ENCODE measurements around the gene VRK3. TPM values are rescaled to one million over a fixed set of nuclear protein-coding genes. Genes with fewer than 3 reads are reported as not detected.
A peak's percentile ranks its signal among the peaks of the same experiment; 100 is the strongest.

The VRK3 gene
- total and polyA plus RNA-seq, 12 donors = 15.1 to 34.9 (median 23.6) TPM

GRCh38 chr19:50030937-50031336 lies 5.8 kb upstream of the VRK3 start:
- no peak for ATAC-seq
- peaks cover 0 to 67% (median 25%) of the 10 kb centered on the region in 9 donors for H3K36me3 ChIP-seq
- 87 to 92% methylated on average over 11 of the region's 11 CpGs for WGBS, 2 donors

GRCh38 chr19:50030225-50030624 lies 5.1 kb upstream of the VRK3 start:
- peaks cover 0 to 18% (median 15%) of the 10 kb centered on the region in 9 donors for H3K4me1 ChIP-seq
- WGBS, 2 donors = 77 to 94% methylated on average over 6 of the region's 6 CpGs
- intact Hi-C loops (cut with DNase I) = no loop called here
- no peaks in the 10 kb centered on the region for H3K9me3 ChIP-seq
- no peak overlapping the region for H3K27ac ChIP-seq
- DNase-seq = no peak
- ATAC-seq = no peak
- H3K27me3 ChIP-seq = no peaks in the 10 kb centered on the region
- H3K36me3 ChIP-seq = peaks cover 0 to 62% (median 25%) of the 10 kb centered on the region in 9 donors
- no peak overlapping the region for H3K4me3 ChIP-seq
- TF ChIP-seq, protein P1, sequence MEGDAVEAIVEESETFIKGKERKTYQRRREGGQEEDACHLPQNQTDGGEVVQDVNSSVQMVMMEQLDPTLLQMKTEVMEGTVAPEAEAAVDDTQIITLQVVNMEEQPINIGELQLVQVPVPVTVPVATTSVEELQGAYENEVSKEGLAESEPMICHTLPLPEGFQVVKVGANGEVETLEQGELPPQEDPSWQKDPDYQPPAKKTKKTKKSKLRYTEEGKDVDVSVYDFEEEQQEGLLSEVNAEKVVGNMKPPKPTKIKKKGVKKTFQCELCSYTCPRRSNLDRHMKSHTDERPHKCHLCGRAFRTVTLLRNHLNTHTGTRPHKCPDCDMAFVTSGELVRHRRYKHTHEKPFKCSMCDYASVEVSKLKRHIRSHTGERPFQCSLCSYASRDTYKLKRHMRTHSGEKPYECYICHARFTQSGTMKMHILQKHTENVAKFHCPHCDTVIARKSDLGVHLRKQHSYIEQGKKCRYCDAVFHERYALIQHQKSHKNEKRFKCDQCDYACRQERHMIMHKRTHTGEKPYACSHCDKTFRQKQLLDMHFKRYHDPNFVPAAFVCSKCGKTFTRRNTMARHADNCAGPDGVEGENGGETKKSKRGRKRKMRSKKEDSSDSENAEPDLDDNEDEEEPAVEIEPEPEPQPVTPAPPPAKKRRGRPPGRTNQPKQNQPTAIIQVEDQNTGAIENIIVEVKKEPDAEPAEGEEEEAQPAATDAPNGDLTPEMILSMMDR (IDR thresholded peaks at IDR 0.05) = no peak

More at GRCh38 chr19:50030937-50031336, 5.8 kb upstream of the VRK3 start:
- Histone ChIP-seq H3K9me3 (no peaks in the 10 kb centered on the region), H3K27me3 (no peaks in the 10 kb centered on the region), H3K4me3 (no peak overlapping the region), H3K27ac (no peak overlapping the region), H3K4me1 (peaks cover 0 to 18% (median 15%) of the 10 kb centered on the region in 9 donors)
- TF ChIP-seq, protein P1 (IDR thresholded peaks at IDR 0.05) = no peak
- no peak for DNase-seq
- intact Hi-C loops (cut with DNase I) = no loop called here

DNA sequence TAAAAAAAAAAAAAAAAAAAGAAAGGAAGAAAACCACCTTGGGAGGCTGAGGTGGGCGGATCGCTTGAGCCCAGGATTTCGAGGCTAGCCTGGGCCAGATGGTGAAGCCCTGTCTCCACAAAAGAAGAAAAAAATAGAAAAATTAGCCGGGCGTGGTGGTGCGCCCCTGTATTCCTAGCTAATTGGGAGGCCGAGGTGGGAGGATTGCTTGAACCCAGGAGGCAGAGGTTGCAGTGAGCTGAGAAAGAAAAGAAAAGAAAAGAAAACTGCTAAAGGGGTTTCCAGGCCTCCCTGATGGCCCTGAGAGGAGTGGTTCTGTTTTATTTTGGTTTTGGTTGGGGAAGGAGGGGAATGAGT lies 1.4 kb upstream of the VRK3 start:
- peaks cover 5 to 43% (median 28%) of the 10 kb centered on the region in 9 donors for H3K4me1 ChIP-seq
- no peaks in the 10 kb centered on the region for H3K27me3 ChIP-seq
- H3K4me3 ChIP-seq = peak overlapping the region in 9 of 10 donors; percentile 69 to 99 (median 90)
- TF ChIP-seq, protein P1 (IDR thresholded peaks at IDR 0.05) = no peak
- intact Hi-C loops (cut with DNase I) = no loop called here
- H3K36me3 ChIP-seq = peaks cover 0 to 31% (median 7%) of the 10 kb centered on the region in 9 donors
- peak overlapping the region in 1 of 10 donors; percentile 96 for H3K27ac ChIP-seq
- no peak for DNase-seq
- 82 to 90% methylated on average over 7 of the region's 7 CpGs for WGBS, 2 donors
- no peak for ATAC-seq
- H3K9me3 ChIP-seq = no peaks in the 10 kb centered on the region

DNA sequence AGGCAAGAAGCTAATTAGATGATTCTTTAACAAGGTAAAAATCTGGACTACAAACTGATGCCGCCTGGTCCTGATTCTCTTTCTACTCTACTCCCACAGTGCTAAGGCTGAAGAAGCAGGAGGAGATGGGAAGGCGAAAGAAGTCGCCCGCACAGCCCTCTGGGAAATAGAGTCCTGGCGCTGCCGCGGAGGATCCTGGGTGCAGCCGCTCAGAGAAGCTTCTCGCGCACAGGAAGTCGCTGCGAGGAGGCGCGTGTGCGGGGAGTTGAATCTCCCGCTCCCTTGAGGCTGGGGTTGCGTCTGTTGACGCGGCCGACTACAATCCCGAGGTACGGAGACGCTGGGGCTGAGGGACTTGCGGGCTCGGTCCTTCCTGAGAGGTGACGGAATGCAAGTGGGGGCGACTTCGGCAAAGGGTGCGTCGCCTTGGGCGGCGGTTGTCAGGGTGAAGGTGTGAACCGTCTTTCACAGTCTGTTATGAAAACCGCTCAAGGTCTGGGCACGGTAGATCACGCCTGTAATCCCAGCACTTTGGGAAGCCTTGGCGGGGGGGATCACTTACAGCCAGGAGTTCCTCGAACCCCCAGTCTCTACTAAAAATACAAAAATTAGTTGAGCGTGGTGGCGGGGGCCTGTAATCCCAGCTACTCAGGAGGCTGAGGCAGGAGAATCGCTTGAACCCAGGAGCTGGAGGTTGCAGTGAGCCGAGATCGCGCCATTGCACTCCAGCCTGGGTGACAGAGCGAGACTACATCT lies 800 bp upstream of the VRK3 start, which contains the start of gene ZNF473:
Gene ZNF473 (plus strand): TSS at position 212 of the 756 bp plus-strand sequence. CDS start 5,078 bp downstream, outside the sequence.
- no peaks in the 10 kb centered on the region for H3K9me3 ChIP-seq
- TF ChIP-seq, protein P1 (IDR thresholded peaks at IDR 0.05) = no peak
- ATAC-seq (peak; percentile 89 to 94 (median 92)), DNase-seq (peak; percentile 93 to 95)
- 10 to 11% methylated on average over 45 of the region's 45 CpGs for WGBS, 2 donors
- peak within 1 kb of the TSS; percentile 70 to 96 (median 94) for H3K27ac ChIP-seq
- intact Hi-C loops (cut with DNase I) = no loop called here
- no peaks in the 10 kb centered on the region for H3K27me3 ChIP-seq
- H3K4me3 ChIP-seq = peak within 1 kb of the TSS; percentile 73 to 99 (median 92)
- peaks cover 0 to 28% (median 3%) of the 10 kb centered on the region in 9 donors for H3K36me3 ChIP-seq
- H3K4me1 ChIP-seq = peaks cover 5 to 43% (median 28%) of the 10 kb centered on the region in 9 donors
